Trophoblast cell (in vitro differentiated cells and primary cell): ENCODE results near the gene ASCC3.

Source experiments
- DNase-seq, 2 donors: peaks; one replicate each; pipeline ENCODE4 v3.0.0-alpha.2; 2016
- H2AFZ ChIP-seq: 2 replicates; pipeline ENCODE4 v1.6.1; 2013; ENCODE audit warnings: low read length, moderate library complexity, mild to moderate bottlenecking; ENCODE audit not compliant: insufficient read depth, poor library complexity
- H2AK5ac ChIP-seq: 2 replicates; pipeline ENCODE4 v1.6.1; 2013; ENCODE audit warnings: mild to moderate bottlenecking, low read length
- H2BK120ac ChIP-seq: 2 replicates; pipeline ENCODE4 v1.6.1; 2013; ENCODE audit warnings: low read length, mild to moderate bottlenecking, moderate library complexity; ENCODE audit not compliant: insufficient read depth, poor library complexity
- H2BK12ac ChIP-seq: 2 replicates; pipeline ENCODE4 v1.6.1; 2013; ENCODE audit warnings: mild to moderate bottlenecking, low read length, moderate library complexity
- H2BK5ac ChIP-seq: 2 replicates; pipeline ENCODE4 v1.6.1; 2013; ENCODE audit warnings: low read length, low read depth, moderate library complexity, mild to moderate bottlenecking; ENCODE audit not compliant: poor library complexity
- H3K14ac ChIP-seq: 2 replicates; pipeline ENCODE4 v1.6.1; 2013; ENCODE audit warnings: mild to moderate bottlenecking, low read length
- H3K18ac ChIP-seq: 2 replicates; pipeline ENCODE4 v1.6.1; 2013; ENCODE audit warnings: mild to moderate bottlenecking, low read length
- H3K23ac ChIP-seq: 2 replicates; pipeline ENCODE4 v1.6.1; 2013; ENCODE audit warnings: low read length
- H3K27ac ChIP-seq: 2 replicates; pipeline ENCODE4 v1.5.1; 2013; ENCODE audit warnings: low read depth, mild to moderate bottlenecking, inconsistent platforms, low read length, moderate library complexity
- H3K27me3 ChIP-seq: 2 replicates; pipeline ENCODE4 v1.6.1; 2013; ENCODE audit warnings: inconsistent platforms, mild to moderate bottlenecking, low read length, moderate library complexity; ENCODE audit not compliant: insufficient read depth
- H3K36me3 ChIP-seq, 2 experiments: 1 replicate in 1 of 2; 2 replicates in 1 of 2; pipeline ENCODE4 v1.6.1; 2013; ENCODE audit warnings: low read length in 2 of 2, mild to moderate bottlenecking in 2 of 2, moderate library complexity in 1 of 2; ENCODE audit not compliant: insufficient read depth in 2 of 2, control insufficient read depth in 1 of 2
- H3K4ac ChIP-seq: 2 replicates; pipeline ENCODE4 v1.6.1; 2013; ENCODE audit warnings: low read depth, mild to moderate bottlenecking, low read length, moderate library complexity
- H3K4me1 ChIP-seq, 2 experiments: 1 replicate in 1 of 2; 2 replicates in 1 of 2; pipeline ENCODE4 v1.6.1; 2013; ENCODE audit warnings: low read length in 2 of 2, mild to moderate bottlenecking in 2 of 2, moderate library complexity in 1 of 2; ENCODE audit not compliant: insufficient read depth in 2 of 2, control insufficient read depth in 1 of 2
- H3K4me2 ChIP-seq: 2 replicates; pipeline ENCODE4 v1.6.1; 2013; ENCODE audit warnings: inconsistent platforms, mild to moderate bottlenecking, low read length, moderate library complexity
- H3K4me3 ChIP-seq: 2 replicates; pipeline ENCODE4 v1.5.1; 2013; ENCODE audit warnings: mild to moderate bottlenecking, low read depth, low read length, inconsistent platforms
- H3K79me1 ChIP-seq: one replicate; pipeline ENCODE4 v1.6.1; 2013; ENCODE audit warnings: low read length
- H3K79me2 ChIP-seq: 2 replicates; pipeline ENCODE4 v1.6.1; 2013; ENCODE audit warnings: low read length, mild to moderate bottlenecking; ENCODE audit not compliant: control insufficient read depth, insufficient read depth, poor library complexity
- H3K9ac ChIP-seq: 2 replicates; pipeline ENCODE4 v1.6.1; 2013; ENCODE audit warnings: mild to moderate bottlenecking, low read length
- H3K9me3 ChIP-seq: 2 replicates; pipeline ENCODE4 v1.6.1; 2013; ENCODE audit warnings: low read depth, mild to moderate bottlenecking, control low read depth, inconsistent platforms, low read length; ENCODE audit not compliant: insufficient read depth
- H4K12ac ChIP-seq: 2 replicates; pipeline ENCODE4 v1.6.1; 2013; ENCODE audit warnings: low read depth, mild to moderate bottlenecking, low read length, moderate library complexity
- H4K8ac ChIP-seq: 2 replicates; pipeline ENCODE4 v1.6.1; 2013; ENCODE audit warnings: low read depth, mild to moderate bottlenecking, low read length, moderate library complexity
- H4K91ac ChIP-seq: one replicate; pipeline ENCODE4 v1.6.1; 2013; ENCODE audit warnings: low read depth, mild to moderate bottlenecking, low read length, moderate library complexity
- WGBS: extraction: QIAGEN DNeasy Blood & Tissue Kit; methylation state at CpG from one replicate; pipeline ENCODE4 v1.1.7; 2013; ENCODE audit warnings: missing lambda C conversion rate; ENCODE audit not compliant: insufficient read length, insufficient coverage; ENCODE audit errors: extremely low coverage; 5-methylcytosine and 5-hydroxymethylcytosine counted together

The ASCC3 gene

DNA sequence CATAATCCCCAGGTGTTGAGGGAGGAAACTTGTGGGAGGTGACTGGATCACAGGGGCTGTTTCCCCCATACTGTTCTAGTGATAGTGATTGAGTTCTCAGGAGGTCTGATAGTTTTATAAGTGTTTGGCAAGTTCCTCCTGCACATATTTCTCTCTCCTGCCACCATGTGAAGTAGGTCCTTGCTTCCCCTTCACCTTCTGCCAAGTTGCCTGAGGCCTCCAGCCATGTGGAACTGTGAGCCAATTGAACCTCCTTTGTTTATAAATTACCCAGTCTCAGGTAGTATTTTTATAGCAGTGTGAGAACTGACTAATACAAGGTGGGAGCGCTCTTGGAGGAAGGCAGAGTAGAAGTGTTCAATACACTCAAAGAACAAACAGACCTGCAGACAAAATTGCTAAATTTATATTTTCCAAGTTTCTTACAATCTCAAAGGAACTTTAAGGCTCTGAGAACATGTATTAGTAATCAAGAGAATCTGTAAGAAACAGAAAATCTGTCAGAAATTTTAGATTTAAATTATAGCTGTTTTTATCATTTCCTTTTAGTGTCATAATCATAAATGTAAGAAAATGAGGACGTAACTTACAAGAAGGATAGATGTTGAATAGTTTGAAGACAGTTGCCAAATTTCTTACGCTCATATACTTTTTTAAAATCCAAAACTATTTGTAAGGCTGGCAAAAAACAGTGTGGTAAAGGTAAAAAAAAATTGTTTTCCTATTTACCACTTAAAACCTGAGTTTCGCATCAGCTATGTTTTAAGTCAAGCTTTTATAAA, 77.7 kb downstream of the ASCC3 start:
- H4K12ac ChIP-seq: no peak overlapping the region
- no peaks in the 10 kb centered on the region for H3K27me3 ChIP-seq
- H3K36me3 ChIP-seq: peaks cover 0 to 2% of the 10 kb centered on the region in 2 experiments
- H3K23ac ChIP-seq: no peak overlapping the region
- H2BK120ac ChIP-seq: no peak overlapping the region
- H2AK5ac ChIP-seq: no peak overlapping the region
- no peak overlapping the region for H2BK12ac ChIP-seq
- no peaks in the 10 kb centered on the region for H3K4me1 ChIP-seq
- no peak overlapping the region for H3K4ac ChIP-seq
- H3K4me2 ChIP-seq: no peak overlapping the region
- H3K14ac ChIP-seq: no peak overlapping the region
- no peaks in the 10 kb centered on the region for H3K79me1 ChIP-seq
- no peak overlapping the region for H3K4me3 ChIP-seq
- H3K27ac ChIP-seq: no peak overlapping the region
- no peak overlapping the region for H2BK5ac ChIP-seq
- no peak overlapping the region for H3K9ac ChIP-seq
- no peak overlapping the region for H4K91ac ChIP-seq
- no peak overlapping the region for H2AFZ ChIP-seq
- WGBS: no CpG with 5 or more reads among the region's 4 CpGs
- no peak overlapping the region for H3K18ac ChIP-seq
- H3K79me2 ChIP-seq: no peaks in the 10 kb centered on the region
- no peak for DNase-seq
- H4K8ac ChIP-seq: no peak overlapping the region
- H3K9me3 ChIP-seq: no peaks in the 10 kb centered on the region

- peaks cover 0 to 2% of the 10 kb centered on the region in 2 experiments for H3K36me3 ChIP-seq
- WGBS: no CpG with 5 or more reads among the region's 1 CpG
- no peak overlapping the region for H3K4me3 ChIP-seq
Measured at GRCh38 chr6:100801036-100801435, 80.1 kb downstream of the ASCC3 start.

DNA sequence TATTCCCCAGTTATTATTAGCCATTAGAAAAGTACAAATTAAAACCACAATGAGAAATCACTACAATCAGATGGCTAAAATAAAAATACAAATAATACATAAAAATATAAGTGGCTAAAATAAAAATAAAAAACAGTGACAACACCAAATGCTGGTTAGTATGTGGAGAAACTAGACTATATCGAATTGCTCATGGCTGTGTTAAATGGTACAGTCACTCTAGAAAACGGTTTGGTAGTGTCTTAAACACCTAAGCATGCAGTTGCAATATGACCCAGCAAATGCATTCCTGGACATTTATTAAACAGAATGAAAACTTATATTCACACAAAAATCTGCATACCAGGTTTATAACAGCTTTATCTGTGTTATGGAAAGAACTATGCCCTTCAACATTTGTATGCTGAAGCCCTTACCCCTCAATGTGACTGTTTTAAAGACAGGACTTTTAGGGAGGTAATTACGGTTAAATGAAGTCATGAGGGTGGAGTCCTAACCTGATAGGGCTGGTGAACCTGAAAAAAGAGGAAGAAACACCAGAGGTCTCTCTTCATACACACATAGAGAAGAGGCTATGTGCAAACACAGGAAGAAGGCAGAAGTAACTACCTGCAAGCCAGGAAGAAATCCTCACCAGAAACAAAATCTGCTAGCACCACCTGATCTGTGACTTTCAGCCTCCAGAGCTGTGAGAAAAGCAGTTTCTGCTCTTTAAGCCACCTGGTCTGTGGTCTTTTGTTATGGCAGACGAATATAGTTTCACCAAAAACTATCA, 84.9 kb downstream of the ASCC3 start:
- Histone ChIP-seq H3K4ac (no peak overlapping the region), H3K4me1 (no peaks in the 10 kb centered on the region), H2AFZ (no peak overlapping the region), H3K79me2 (no peaks in the 10 kb centered on the region), H4K12ac (no peak overlapping the region), H2AK5ac (no peak overlapping the region), H3K23ac (no peak overlapping the region), H3K36me3 (no peaks in the 10 kb centered on the region), H2BK120ac (no peak overlapping the region), H4K91ac (no peak overlapping the region), H3K27me3 (no peaks in the 10 kb centered on the region), H2BK5ac (no peak overlapping the region), H3K14ac (no peak overlapping the region), H3K9ac (no peak overlapping the region), H3K4me3 (no peak overlapping the region), H3K79me1 (no peaks in the 10 kb centered on the region), H3K9me3 (no peaks in the 10 kb centered on the region), H4K8ac (no peak overlapping the region), H3K4me2 (no peak overlapping the region), H2BK12ac (no peak overlapping the region), H3K18ac (no peak overlapping the region), H3K27ac (no peak overlapping the region)
- WGBS: no CpG with 5 or more reads among the region's 4 CpGs
- DNase-seq: peak in 1 of 2 donors; percentile 7

More at GRCh38 chr6:100801036-100801435, 80.1 kb downstream of the ASCC3 start:
- no peak overlapping the region for H4K91ac ChIP-seq
- H2BK5ac ChIP-seq: no peak overlapping the region
- H3K9me3 ChIP-seq: no peaks in the 10 kb centered on the region
- no peak overlapping the region for H3K18ac ChIP-seq
- H3K4ac ChIP-seq: no peak overlapping the region
- no peak overlapping the region for H3K9ac ChIP-seq
- H3K79me1 ChIP-seq: no peaks in the 10 kb centered on the region
- no peaks in the 10 kb centered on the region for H3K4me1 ChIP-seq
- no peak overlapping the region for H3K23ac ChIP-seq
- DNase-seq: no peak
- no peak overlapping the region for H4K12ac ChIP-seq
- H2AK5ac ChIP-seq: no peak overlapping the region
- no peak overlapping the region for H3K27ac ChIP-seq
- H2BK12ac ChIP-seq: no peak overlapping the region
- H3K14ac ChIP-seq: no peak overlapping the region
- H3K27me3 ChIP-seq: no peaks in the 10 kb centered on the region
- H2BK120ac ChIP-seq: no peak overlapping the region
- H4K8ac ChIP-seq: no peak overlapping the region
- no peak overlapping the region for H2AFZ ChIP-seq
- no peaks in the 10 kb centered on the region for H3K79me2 ChIP-seq
- no peak overlapping the region for H3K4me2 ChIP-seq

DNA sequence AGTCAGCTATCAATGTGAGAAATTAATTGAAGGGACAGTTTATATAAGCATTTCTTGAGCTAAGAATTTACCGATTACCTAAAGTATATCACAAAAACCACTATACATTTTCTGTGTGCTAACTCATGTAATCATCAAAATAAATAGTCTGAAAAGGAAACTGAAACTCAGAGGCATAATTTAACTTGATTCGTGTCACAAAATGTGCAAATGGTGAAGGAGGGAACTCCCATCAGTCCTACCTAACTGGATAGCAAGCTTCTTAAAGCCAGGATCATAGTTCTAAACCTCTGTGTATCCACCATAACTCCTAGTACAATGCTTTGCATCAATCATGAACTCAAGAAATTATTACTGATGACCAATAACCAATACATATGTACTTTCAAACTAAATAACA, 91.0 kb downstream of the ASCC3 start:
- no peak overlapping the region for H2BK120ac ChIP-seq
- no peak overlapping the region for H3K23ac ChIP-seq
- no peak overlapping the region for H3K27ac ChIP-seq
- H3K18ac ChIP-seq: no peak overlapping the region
- no peaks in the 10 kb centered on the region for H3K36me3 ChIP-seq
- H2BK12ac ChIP-seq: no peak overlapping the region
- DNase-seq: no peak
- no peak overlapping the region for H3K4me2 ChIP-seq
- no peak overlapping the region for H4K12ac ChIP-seq
- no CpG with 5 or more reads among the region's 2 CpGs for WGBS
- H2AK5ac ChIP-seq: no peak overlapping the region
- no peak overlapping the region for H3K4me3 ChIP-seq
- no peaks in the 10 kb centered on the region for H3K4me1 ChIP-seq
- no peak overlapping the region for H3K4ac ChIP-seq
- no peak overlapping the region for H4K91ac ChIP-seq
- no peaks in the 10 kb centered on the region for H3K9me3 ChIP-seq
- H4K8ac ChIP-seq: no peak overlapping the region
- no peak overlapping the region for H3K14ac ChIP-seq
- no peaks in the 10 kb centered on the region for H3K79me1 ChIP-seq
- H3K27me3 ChIP-seq: no peaks in the 10 kb centered on the region
- H2BK5ac ChIP-seq: no peak overlapping the region
- no peaks in the 10 kb centered on the region for H3K79me2 ChIP-seq
- no peak overlapping the region for H3K9ac ChIP-seq
- H2AFZ ChIP-seq: no peak overlapping the region
